AG04450 (cell line): ENCODE measurements around the gene COG5. TPM values are rescaled to one million over a fixed set of nuclear protein-coding genes. Genes with fewer than 3 reads are reported as not detected.

Experiments used
- CTCF ChIA-PET: fragments of 300-600, 350-600 bp; formaldehyde crosslinking; extraction: SDS; loops from one replicate; lab custom pipeline; 2022; ENCODE audit warnings: antibody characterized with exemption, inconsistent platforms; lab: Charles Lee
- POLR2A ChIA-PET: fragments of 350-600 bp; formaldehyde crosslinking; extraction: SDS; loops from one replicate; lab custom pipeline; 2021; ENCODE audit warnings: antibody characterized with exemption, inconsistent platforms; lab: Yijun Ruan, JAX
- DNase-seq: peaks from one replicate; pipeline ENCODE4 v3.0.0-alpha.2; 2011; ENCODE audit warnings: low read depth, low spot score
- H3K27ac ChIP-seq: one replicate; pipeline ENCODE4 v1.5.1; 2012; ENCODE audit warnings: low read depth, low read length, control low read depth
- H3K27me3 ChIP-seq: one replicate; pipeline ENCODE4 v1.6.0; 2012; ENCODE audit warnings: low read length; ENCODE audit not compliant: control insufficient read depth, insufficient read depth
- H3K4me3 ChIP-seq: 2 replicates; pipeline ENCODE4 v1.5.1; 2011; ENCODE audit warnings: mild to moderate bottlenecking, low read depth, low read length, control low read depth
- H3K9me3 ChIP-seq: 2 replicates; pipeline ENCODE4 v1.5.1; 2012; ENCODE audit warnings: low read length; ENCODE audit not compliant: control insufficient read depth, insufficient read depth
- CTCF ChIP-seq: IDR thresholded peaks from 2 replicates; pipeline ENCODE4 v1.5.1; 2011; ENCODE audit warnings: low read depth, low read length, control low read depth, inconsistent platforms
- polyA plus RNA-seq: library from polyadenylated mRNA; depleted of rRNA; stranded (reverse); fragments of >200 nt; gene quantifications from 2 replicates; pipeline ENCODE4 v1.2.3, GENCODE V29; 2011

Gene COG5
- polyA plus RNA-seq, 1 experiment, result 55.2 TPM

GRCh38 chr7:107446988-107447387 lies 116.7 kb downstream of the COG5 start:
- CTCF ChIA-PET, result interaction anchor here (1.0 kb wide), 1 partner anchor 16 kb away, joined by 3 read pairs; no protein-coding TSS in a partner anchor
- POLR2A ChIA-PET, result no interaction called here
- H3K27me3 ChIP-seq, result no peaks in the 10 kb centered on the region
- H3K4me3 ChIP-seq, result no peak overlapping the region
- no peak overlapping the region for H3K27ac ChIP-seq
- no peaks in the 10 kb centered on the region for H3K9me3 ChIP-seq
- no peak for TF ChIP-seq CTCF
- no peak for DNase-seq

- POLR2A ChIA-PET, result no interaction called here
- no peak overlapping the region for H3K27ac ChIP-seq
Measured at GRCh38 chr7:107446531-107446930, 117.2 kb downstream of the COG5 start.

GRCh38 chr7:107442678-107443077 lies 121.0 kb downstream of the COG5 start:
- no peak for TF ChIP-seq CTCF
- no peak for DNase-seq
- Histone ChIP-seq H3K9me3 (no peaks in the 10 kb centered on the region), H3K27me3 (no peaks in the 10 kb centered on the region), H3K4me3 (no peak overlapping the region), H3K27ac (no peak overlapping the region)
- CTCF ChIA-PET, result no interaction called here
- POLR2A ChIA-PET, result no interaction called here

More at GRCh38 chr7:107446531-107446930, 117.2 kb downstream of the COG5 start:
- DNase-seq, result no peak
- CTCF ChIA-PET, result no interaction called here
- no peaks in the 10 kb centered on the region for H3K9me3 ChIP-seq
- H3K27me3 ChIP-seq, result no peaks in the 10 kb centered on the region
- TF ChIP-seq CTCF, result no peak
- no peak overlapping the region for H3K4me3 ChIP-seq

GRCh38 chr7:107441581-107442422 lies 121.9 kb downstream of the COG5 start:
- Histone ChIP-seq H3K9me3 (no peaks in the 10 kb centered on the region), H3K27me3 (no peaks in the 10 kb centered on the region), H3K4me3 (no peak overlapping the region), H3K27ac (no peak overlapping the region)
- no peak for TF ChIP-seq CTCF
- no peak for DNase-seq
- CTCF ChIA-PET, result interaction anchor here (0.6 to 2.2 kb wide), 2 partner anchors 21 to 590 kb away, joined by 5 read pairs; no protein-coding TSS in a partner anchor
- POLR2A ChIA-PET, result no interaction called here

GRCh38 chr7:107439025-107439424 lies 124.7 kb downstream of the COG5 start:
- Histone ChIP-seq H3K4me3 (no peak overlapping the region), H3K27me3 (no peaks in the 10 kb centered on the region), H3K9me3 (no peaks in the 10 kb centered on the region), H3K27ac (no peak overlapping the region)
- no peak for TF ChIP-seq CTCF
- DNase-seq, result no peak
- ChIA-PET POLR2A (no interaction called here), CTCF (interaction anchor here (0.6 kb wide), 2 partner anchors 42 to 77 kb away, joined by 3 read pairs; no protein-coding TSS in a partner anchor)
